ENCODE data around the gene ARL6. TPM values are rescaled to one million over a fixed set of nuclear protein-coding genes. Genes with fewer than 3 reads are reported as not detected.

The ARL6 gene
- total and polyA plus RNA-seq, 5 experiments from 2014 or later, result 2.3 to 4.8 (median 3.3) TPM

DNA sequence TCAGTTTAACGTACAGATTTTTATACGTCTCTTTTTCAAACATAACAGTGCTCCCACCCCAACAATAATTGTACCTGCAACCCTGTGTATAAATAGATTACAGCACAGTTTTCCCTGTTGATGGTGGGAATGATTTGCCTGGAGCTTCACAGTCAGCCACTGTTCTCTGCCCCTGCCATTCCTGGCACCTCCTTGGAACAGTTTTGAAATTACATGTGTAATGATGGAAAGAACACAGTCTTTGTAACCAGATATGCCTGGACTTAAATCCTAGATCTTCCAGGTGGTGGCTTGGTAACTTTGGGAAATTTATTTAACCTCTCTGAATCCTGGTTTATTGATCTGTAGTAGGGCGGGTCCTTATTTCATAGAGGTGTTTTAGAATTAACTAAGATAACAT, 84.2 kb downstream of the ARL6 start:
- H3K36me3 Mint-ChIP-seq, result peaks cover 0 to 3% (median 0%) of the 10 kb centered on the region in 3 donors
- peaks cover 0 to 3% (median 0%) of the 10 kb centered on the region in 9 donors for H3K9me3 Mint-ChIP-seq
- POLR2A ChIA-PET, result no interaction called here
- no peak for ATAC-seq
- no peak overlapping the region for H3K4me3 Mint-ChIP-seq
- no peaks in the 10 kb centered on the region for H3K4me1 Mint-ChIP-seq
- no peak for DNase-seq
- H3K27ac Mint-ChIP-seq, result no peak overlapping the region
- peaks cover 0 to 11% (median 2%) of the 10 kb centered on the region in 5 donors for H3K27me3 Mint-ChIP-seq

Other genes with a start within 250 kb of the ARL6 start
- 1 to 10 TPM; 2.9 to 3.3 TPM for gene CRYBG3, start 57.3 kb downstream of the ARL6 start, total RNA-seq
- gene CRYBG3, start 57.3 kb downstream of the ARL6 start, polyA plus RNA-seq, result under 1 TPM; 0.15 to 0.90 (median 0.48) TPM
- 10 to 100 TPM; 34.1 to 36.5 TPM for gene RIOX2, start 207.7 kb downstream of the ARL6 start, total RNA-seq
- gene RIOX2, start 207.7 kb downstream of the ARL6 start, polyA plus RNA-seq, result 10 to 100 TPM; 26.9 to 32.4 (median 29.0) TPM

Measured in naive thymus-derived CD8-positive, alpha-beta T cell (primary cell).